Activated naive CD8-positive, alpha-beta T cell treated with anti-CD3 and anti-CD28 coated beads for 36 hours (primary cell): ENCODE measurements around the gene RSAD1. TPM values are rescaled to one million over a fixed set of nuclear protein-coding genes. Genes with fewer than 3 reads are reported as not detected.
"Not testable (repeated sequence)": the region's sequence is repeated elsewhere in the genome, so short reads cannot be mapped to it uniquely, and the experiment has no call there.

Experiments used
- DNase-seq: peaks from one replicate; pipeline ENCODE4 v3.0.0; 2021
- H3K27ac Mint-ChIP-seq: one replicate; pipeline ENCODE4 v1.8.0; 2022; ENCODE audit warnings: mild to moderate bottlenecking, moderate library complexity, mixed read lengths
- H3K27me3 Mint-ChIP-seq: one replicate; pipeline ENCODE4 v1.8.0; 2022; ENCODE audit warnings: mild to moderate bottlenecking, mixed read lengths
- H3K36me3 Mint-ChIP-seq: one replicate; pipeline ENCODE4 v1.8.0; 2021; ENCODE audit warnings: mild to moderate bottlenecking, mixed read lengths
- H3K4me1 Mint-ChIP-seq: one replicate; pipeline ENCODE4 v1.8.0; 2021; ENCODE audit warnings: mixed read lengths
- H3K4me3 Mint-ChIP-seq: one replicate; pipeline ENCODE4 v1.8.0; 2022; ENCODE audit warnings: mild to moderate bottlenecking, moderate library complexity, mixed read lengths
- H3K9me3 Mint-ChIP-seq: one replicate; pipeline ENCODE4 v1.8.0; 2022; ENCODE audit warnings: mixed read lengths
- total RNA-seq, 2 experiments: library from RNA; stranded (reverse); gene quantifications; one replicate each; pipeline ENCODE4 v1.2.3, GENCODE V29; 2021

Gene RSAD1
- total RNA-seq, 2 experiments from 2014 or later, result 36.5 to 37.0 TPM

GRCh38 chr17:50475775-50476544 lies 2.7 kb upstream of the RSAD1 start:
- H3K27me3 Mint-ChIP-seq, H3K36me3 Mint-ChIP-seq, H3K4me3 Mint-ChIP-seq, H3K27ac Mint-ChIP-seq, DNase-seq, H3K9me3 Mint-ChIP-seq: not testable (repeated sequence)
- H3K4me1 Mint-ChIP-seq, result peaks cover 22% of the 10 kb centered on the region

GRCh38 chr17:50476545-50477315 lies 1.9 kb upstream of the RSAD1 start:
- Mint-ChIP-seq H3K27me3 (no peaks in the 10 kb centered on the region), H3K36me3 (peaks cover 4% of the 10 kb centered on the region), H3K9me3 (no peaks in the 10 kb centered on the region), H3K4me1 (peaks cover 21% of the 10 kb centered on the region), H3K4me3 (no peak overlapping the region), H3K27ac (no peak overlapping the region)
- no peak for DNase-seq

GRCh38 chr17:50477976-50478375 lies 684 bp upstream of the RSAD1 start:
- H3K36me3 Mint-ChIP-seq, result peaks cover 9% of the 10 kb centered on the region
- H3K4me1 Mint-ChIP-seq, result peaks cover 26% of the 10 kb centered on the region
- no peak for DNase-seq
- H3K9me3 Mint-ChIP-seq, result no peaks in the 10 kb centered on the region
- peak overlapping the region; percentile 94 for H3K27ac Mint-ChIP-seq
- H3K4me3 Mint-ChIP-seq, result peak overlapping the region; percentile 84
- no peaks in the 10 kb centered on the region for H3K27me3 Mint-ChIP-seq

- Mint-ChIP-seq H3K27ac (peak overlapping the region; percentile 83), H3K9me3 (no peaks in the 10 kb centered on the region), H3K4me3 (peak overlapping the region; percentile 92), H3K4me1 (peaks cover 26% of the 10 kb centered on the region), H3K36me3 (peaks cover 9% of the 10 kb centered on the region), H3K27me3 (no peaks in the 10 kb centered on the region)
- DNase-seq, result peak; percentile 73
Measured at GRCh38 chr17:50479522-50480141, 972 bp downstream of the RSAD1 start.

- H3K36me3 Mint-ChIP-seq, result peaks cover 11% of the 10 kb centered on the region
- peak overlapping the region; percentile 92 for H3K4me3 Mint-ChIP-seq
- DNase-seq, result no peak
- H3K4me1 Mint-ChIP-seq, result peaks cover 26% of the 10 kb centered on the region
- H3K9me3 Mint-ChIP-seq, result no peaks in the 10 kb centered on the region
- H3K27me3 Mint-ChIP-seq, result no peaks in the 10 kb centered on the region
- H3K27ac Mint-ChIP-seq, result peak overlapping the region; percentile 83
Measured at GRCh38 chr17:50480142-50480764, 1.6 kb downstream of the RSAD1 start.

- no peak for DNase-seq
- Mint-ChIP-seq H3K4me3 (no peak overlapping the region), H3K27ac (peak overlapping the region; percentile 83), H3K4me1 (peaks cover 26% of the 10 kb centered on the region), H3K9me3 (no peaks in the 10 kb centered on the region), H3K36me3 (peaks cover 16% of the 10 kb centered on the region), H3K27me3 (no peaks in the 10 kb centered on the region)
Measured at GRCh38 chr17:50480854-50481490, 2.3 kb downstream of the RSAD1 start.

- no peaks in the 10 kb centered on the region for H3K9me3 Mint-ChIP-seq
- no peak for DNase-seq
- no peak overlapping the region for H3K4me3 Mint-ChIP-seq
- H3K36me3 Mint-ChIP-seq, result peaks cover 17% of the 10 kb centered on the region
- H3K27me3 Mint-ChIP-seq, result no peaks in the 10 kb centered on the region
- peaks cover 26% of the 10 kb centered on the region for H3K4me1 Mint-ChIP-seq
- no peak overlapping the region for H3K27ac Mint-ChIP-seq
Measured at GRCh38 chr17:50481648-50482047, 3.0 kb downstream of the RSAD1 start.

GRCh38 chr17:50482110-50482509 lies 3.5 kb downstream of the RSAD1 start:
- no peak for DNase-seq
- Mint-ChIP-seq H3K27me3 (no peaks in the 10 kb centered on the region), H3K4me3 (no peak overlapping the region), H3K27ac (no peak overlapping the region), H3K4me1 (peaks cover 26% of the 10 kb centered on the region), H3K9me3 (no peaks in the 10 kb centered on the region), H3K36me3 (peaks cover 17% of the 10 kb centered on the region)

- H3K27ac Mint-ChIP-seq, result peak overlapping the region; percentile 56
- H3K9me3 Mint-ChIP-seq, result no peaks in the 10 kb centered on the region
- H3K36me3 Mint-ChIP-seq, result peaks cover 17% of the 10 kb centered on the region
- H3K4me1 Mint-ChIP-seq, result peaks cover 26% of the 10 kb centered on the region
- DNase-seq, result peak; percentile 79
- no peaks in the 10 kb centered on the region for H3K27me3 Mint-ChIP-seq
- no peak overlapping the region for H3K4me3 Mint-ChIP-seq
Measured at GRCh38 chr17:50482516-50482915, 3.9 kb downstream of the RSAD1 start.

GRCh38 chr17:50483266-50483665 lies 4.6 kb downstream of the RSAD1 start:
- no peaks in the 10 kb centered on the region for H3K27me3 Mint-ChIP-seq
- peaks cover 22% of the 10 kb centered on the region for H3K4me1 Mint-ChIP-seq
- DNase-seq, result no peak
- H3K27ac Mint-ChIP-seq, result no peak overlapping the region
- H3K36me3 Mint-ChIP-seq, result peaks cover 17% of the 10 kb centered on the region
- H3K4me3 Mint-ChIP-seq, result no peak overlapping the region
- no peaks in the 10 kb centered on the region for H3K9me3 Mint-ChIP-seq

GRCh38 chr17:50484386-50485155 lies 5.9 kb downstream of the RSAD1 start:
- no peak for DNase-seq
- no peaks in the 10 kb centered on the region for H3K27me3 Mint-ChIP-seq
- no peaks in the 10 kb centered on the region for H3K9me3 Mint-ChIP-seq
- H3K4me3 Mint-ChIP-seq, result no peak overlapping the region
- peaks cover 16% of the 10 kb centered on the region for H3K36me3 Mint-ChIP-seq
- H3K4me1 Mint-ChIP-seq, result peaks cover 19% of the 10 kb centered on the region
- H3K27ac Mint-ChIP-seq, result no peak overlapping the region

GRCh38 chr17:50487213-50488096 lies 8.8 kb downstream of the RSAD1 start:
- Mint-ChIP-seq H3K4me3 (no peak overlapping the region), H3K27ac (no peak overlapping the region), H3K27me3 (no peaks in the 10 kb centered on the region), H3K9me3 (no peaks in the 10 kb centered on the region), H3K4me1 (peaks cover 3% of the 10 kb centered on the region), H3K36me3 (peaks cover 11% of the 10 kb centered on the region)
- DNase-seq, result no peak

- no peak for DNase-seq
- peak overlapping the region; percentile 53 for H3K27ac Mint-ChIP-seq
- no peaks in the 10 kb centered on the region for H3K9me3 Mint-ChIP-seq
- no peaks in the 10 kb centered on the region for H3K27me3 Mint-ChIP-seq
- no peak overlapping the region for H3K4me3 Mint-ChIP-seq
- no peaks in the 10 kb centered on the region for H3K4me1 Mint-ChIP-seq
- peaks cover 8% of the 10 kb centered on the region for H3K36me3 Mint-ChIP-seq
Measured at GRCh38 chr17:50488880-50489279, 10.2 kb downstream of the RSAD1 start.
